ENCODE results near the gene BORCS5. TPM values are rescaled to one million over a fixed set of nuclear protein-coding genes. Genes with fewer than 3 reads are reported as not detected.

Gene BORCS5
- total and polyA plus RNA-seq, 2 experiments from 2014 or later, result 11.3 to 12.6 TPM

GRCh38 chr12:12501121-12501520 lies 144.2 kb downstream of the BORCS5 start:
- H3K36me3 ChIP-seq (ENCODE audit: insufficient read depth), result peaks cover 2% of the 10 kb centered on the region; the same call in 1 of the 2 replicates
- no peaks in the 10 kb centered on the region for H3K9me2 ChIP-seq (ENCODE audit: insufficient read depth)
- no peak overlapping the region for H2AFZ ChIP-seq
- H3K4me3 Mint-ChIP-seq, result no peak overlapping the region
- no peak overlapping the region for H3K27ac ChIP-seq (ENCODE audit: low read depth)
- TF ChIP-seq ZNF331 (CRISPR knock-in tag; IDR thresholded peaks at IDR 0.05; ENCODE audit: low read depth), result no peak
- no peak for TF ChIP-seq ETS1 (IDR thresholded peaks at IDR 0.05)
- TF ChIP-seq EZH2phosphoT487 (IDR thresholded peaks at IDR 0.05; ENCODE audit: unreplicated experiment), result no peak
- TF ChIP-seq STAT1 (IDR thresholded peaks at IDR 0.05; ENCODE audit: unreplicated experiment), result no peak
- no peak for TF ChIP-seq REST (IDR thresholded peaks at IDR 0.05; ENCODE audit: unreplicated experiment)
- TF ChIP-seq CREB1 (CRISPR knock-in tag; IDR thresholded peaks at IDR 0.05; ENCODE audit: low read depth), result no peak
- TF ChIP-seq, protein P1, sequence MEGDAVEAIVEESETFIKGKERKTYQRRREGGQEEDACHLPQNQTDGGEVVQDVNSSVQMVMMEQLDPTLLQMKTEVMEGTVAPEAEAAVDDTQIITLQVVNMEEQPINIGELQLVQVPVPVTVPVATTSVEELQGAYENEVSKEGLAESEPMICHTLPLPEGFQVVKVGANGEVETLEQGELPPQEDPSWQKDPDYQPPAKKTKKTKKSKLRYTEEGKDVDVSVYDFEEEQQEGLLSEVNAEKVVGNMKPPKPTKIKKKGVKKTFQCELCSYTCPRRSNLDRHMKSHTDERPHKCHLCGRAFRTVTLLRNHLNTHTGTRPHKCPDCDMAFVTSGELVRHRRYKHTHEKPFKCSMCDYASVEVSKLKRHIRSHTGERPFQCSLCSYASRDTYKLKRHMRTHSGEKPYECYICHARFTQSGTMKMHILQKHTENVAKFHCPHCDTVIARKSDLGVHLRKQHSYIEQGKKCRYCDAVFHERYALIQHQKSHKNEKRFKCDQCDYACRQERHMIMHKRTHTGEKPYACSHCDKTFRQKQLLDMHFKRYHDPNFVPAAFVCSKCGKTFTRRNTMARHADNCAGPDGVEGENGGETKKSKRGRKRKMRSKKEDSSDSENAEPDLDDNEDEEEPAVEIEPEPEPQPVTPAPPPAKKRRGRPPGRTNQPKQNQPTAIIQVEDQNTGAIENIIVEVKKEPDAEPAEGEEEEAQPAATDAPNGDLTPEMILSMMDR (conservative IDR thresholded peaks at IDR 0.05; ENCODE audit: low read depth in 2 of 2), result no peak
- TF ChIP-seq NANOG (IDR thresholded peaks at IDR 0.05; ENCODE audit: borderline replicate concordance), result no peak
- TF ChIP-seq ZNF114 (CRISPR knock-in tag; IDR thresholded peaks at IDR 0.05), result no peak
- TF ChIP-seq ZNF462 (CRISPR knock-in tag; IDR thresholded peaks at IDR 0.05), result no peak
- TF ChIP-seq EZH2 (IDR thresholded peaks at IDR 0.05; ENCODE audit: low read depth, unreplicated experiment), result no peak
- no peaks in the 10 kb centered on the region for H3F3A ChIP-seq (replicated peaks; ENCODE audit: low read depth)
- DNase-seq (ENCODE audit: low spot score) (no peak), ATAC-seq (no peak)
- no peak overlapping the region for H3K4me3 ChIP-seq
- peak overlapping the region; percentile 24; the same call in 1 of the 2 replicates for H3K27ac Mint-ChIP-seq
- peaks cover 14% of the 10 kb centered on the region; the same call in 1 of the 2 replicates for H4K20me1 ChIP-seq (replicated peaks; ENCODE audit: insufficient read depth)
- H3K4me1 Mint-ChIP-seq, result peaks cover 46% of the 10 kb centered on the region
- H3K27me3 ChIP-seq (ENCODE audit: insufficient read depth), result no peaks in the 10 kb centered on the region
- H3K36me3 Mint-ChIP-seq (ENCODE audit: low read depth), result peaks cover 13% of the 10 kb centered on the region; the same call in 2 of the 3 replicates
- no peaks in the 10 kb centered on the region for H3K9me3 Mint-ChIP-seq
- no peak overlapping the region for H3K4me2 ChIP-seq
- H3K27me3 Mint-ChIP-seq (ENCODE audit: insufficient read depth, low read depth, poor library complexity), result peaks cover 3% of the 10 kb centered on the region
- H3K79me2 ChIP-seq (replicated peaks; ENCODE audit: insufficient read depth), result peaks cover 78% of the 10 kb centered on the region
- peaks cover 43% of the 10 kb centered on the region for H3K4me1 ChIP-seq (ENCODE audit: insufficient read depth)
